ENCODE measurements around the gene LPAR3. TPM values are rescaled to one million over a fixed set of nuclear protein-coding genes. Genes with fewer than 3 reads are reported as not detected.

LPAR3 gene
- total RNA-seq, 1 experiment from 2014 or later, result 0.13 TPM

DNA sequence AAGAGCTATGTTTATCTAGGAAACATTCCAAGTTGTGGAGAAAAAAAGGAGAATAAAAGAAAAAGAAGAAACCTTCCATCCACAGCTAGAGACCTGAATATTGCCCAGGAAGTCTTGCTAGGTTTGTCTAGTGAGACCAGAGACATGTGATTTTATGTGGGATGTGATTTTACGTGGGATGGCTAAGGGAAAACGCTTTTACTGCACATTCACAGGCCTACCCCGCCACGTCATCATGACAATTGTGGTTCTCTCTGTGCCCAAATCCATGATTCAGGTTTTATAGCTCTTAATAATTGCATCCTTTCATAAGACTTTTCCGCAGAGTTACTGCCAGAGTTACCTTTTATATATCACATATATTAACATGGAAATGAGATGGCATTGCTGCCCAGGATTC lies 116.4 kb downstream of the LPAR3 start:
- Histone ChIP-seq H3K4me1 (ENCODE audit: insufficient read depth, low read length, poor library complexity, severe bottlenecking) (no peaks in the 10 kb centered on the region), H3K36me3 (ENCODE audit: insufficient read depth, low read length, poor library complexity, severe bottlenecking) (no peaks in the 10 kb centered on the region), H3K27me3 (replicated peaks; ENCODE audit: insufficient read depth, low read depth, low read length, poor library complexity) (peaks cover 7% of the 10 kb centered on the region), H3K4me3 (ENCODE audit: low read depth, low read length, poor library complexity, severe bottlenecking) (no peak overlapping the region), H3K9me3 (ENCODE audit: low read depth, low read length, poor library complexity, severe bottlenecking) (no peaks in the 10 kb centered on the region), H3K27ac (ENCODE audit: low read depth, low read length, poor library complexity, severe bottlenecking) (no peak overlapping the region)
- no peak for DNase-seq (ENCODE audit: low spot score)
- no peak for TF ChIP-seq CTCF (conservative IDR thresholded peaks at IDR 0.05; ENCODE audit: low read depth, low read length)
- intact Hi-C loops (cut with micrococcal nuclease; ENCODE audit: unreplicated experiment), result no loop called here
- BruUV-seq (replicated peaks), result no TSS peak
- ChIA-PET CTCF (no interaction called here), POLR2A (ENCODE audit: low non-redundant PET) (no interaction called here)

- peaks cover 3% of the 10 kb centered on the region for H3K27me3 ChIP-seq (replicated peaks; ENCODE audit: insufficient read depth, low read depth, low read length, poor library complexity)
- no peak overlapping the region for H3K4me3 ChIP-seq (ENCODE audit: low read depth, low read length, poor library complexity, severe bottlenecking)
- CTCF ChIA-PET, result no interaction called here
- intact Hi-C loops (cut with micrococcal nuclease; ENCODE audit: unreplicated experiment), result no loop called here
- no peak for DNase-seq (ENCODE audit: low spot score)
- H3K9me3 ChIP-seq (ENCODE audit: low read depth, low read length, poor library complexity, severe bottlenecking), result no peaks in the 10 kb centered on the region
- no peaks in the 10 kb centered on the region for H3K36me3 ChIP-seq (ENCODE audit: insufficient read depth, low read length, poor library complexity, severe bottlenecking)
- no peaks in the 10 kb centered on the region for H3K4me1 ChIP-seq (ENCODE audit: insufficient read depth, low read length, poor library complexity, severe bottlenecking)
- TF ChIP-seq EZH2 (IDR thresholded peaks at IDR 0.05; ENCODE audit: borderline replicate concordance, low read depth, low read length, poor library complexity, severe bottlenecking), result no peak
- POLR2A ChIA-PET (ENCODE audit: low non-redundant PET), result no interaction called here
- no TSS peak for BruUV-seq (replicated peaks)
- no peak overlapping the region for H3K27ac ChIP-seq (ENCODE audit: low read depth, low read length, poor library complexity, severe bottlenecking)
Observed at GRCh38 chr1:84775535-84775920, 117.5 kb downstream of the LPAR3 start.

- Histone ChIP-seq H3K27ac (ENCODE audit: low read depth, low read length, poor library complexity, severe bottlenecking) (no peak overlapping the region), H3K27me3 (replicated peaks; ENCODE audit: insufficient read depth, low read depth, low read length, poor library complexity) (peaks cover 2% of the 10 kb centered on the region), H3K4me1 (ENCODE audit: insufficient read depth, low read length, poor library complexity, severe bottlenecking) (no peaks in the 10 kb centered on the region), H3K9me3 (ENCODE audit: low read depth, low read length, poor library complexity, severe bottlenecking) (no peaks in the 10 kb centered on the region), H3K36me3 (ENCODE audit: insufficient read depth, low read length, poor library complexity, severe bottlenecking) (no peaks in the 10 kb centered on the region), H3K4me3 (ENCODE audit: low read depth, low read length, poor library complexity, severe bottlenecking) (no peak overlapping the region)
- DNase-seq (ENCODE audit: low spot score), result no peak
- no TSS peak for BruUV-seq (replicated peaks)
- ChIA-PET CTCF (no interaction called here), POLR2A (ENCODE audit: low non-redundant PET) (no interaction called here)
- no peak for TF ChIP-seq EZH2 (IDR thresholded peaks at IDR 0.05; ENCODE audit: borderline replicate concordance, low read depth, low read length, poor library complexity, severe bottlenecking)
- intact Hi-C loops (cut with micrococcal nuclease; ENCODE audit: unreplicated experiment), result loop anchor here (5.0 kb wide), 2 partner anchors 162 to 333 kb away; no protein-coding TSS in a partner anchor
Observed at GRCh38 chr1:84774669-84775534, 118.1 kb downstream of the LPAR3 start.

DNA sequence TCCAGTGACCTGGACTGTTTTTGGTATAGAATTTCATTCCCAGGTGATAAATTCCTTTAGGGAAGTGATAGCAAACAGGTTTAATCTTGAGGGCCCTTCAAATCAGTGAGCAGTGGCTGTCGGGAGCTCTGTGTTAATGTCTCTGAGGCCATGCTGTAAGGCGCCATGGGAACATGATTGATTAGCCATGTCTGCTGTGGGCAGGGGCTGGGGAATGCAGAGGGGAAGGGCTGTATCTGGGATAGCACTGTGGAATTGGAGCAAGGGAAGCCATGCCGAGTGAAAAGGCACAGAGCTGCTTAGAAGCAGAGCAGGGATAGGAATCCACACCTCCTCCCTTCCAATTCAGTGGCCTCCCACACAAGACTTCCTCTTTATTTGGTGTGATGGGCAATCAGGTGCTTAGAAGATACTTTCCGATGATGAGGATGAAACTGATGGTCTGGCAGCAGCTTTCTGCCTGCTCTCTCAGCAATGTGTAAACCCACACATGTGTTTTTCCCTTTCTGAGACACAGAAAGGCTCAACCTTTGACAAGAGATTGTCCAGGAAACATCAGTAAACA lies 119.0 kb downstream of the LPAR3 start:
- no peak overlapping the region for H3K27ac ChIP-seq (ENCODE audit: low read depth, low read length, poor library complexity, severe bottlenecking)
- H3K4me3 ChIP-seq (ENCODE audit: low read depth, low read length, poor library complexity, severe bottlenecking), result no peak overlapping the region
- POLR2A ChIA-PET (ENCODE audit: low non-redundant PET), result no interaction called here
- TF ChIP-seq CTCF (conservative IDR thresholded peaks at IDR 0.05; ENCODE audit: low read depth, low read length), result no peak
- TF ChIP-seq EZH2 (IDR thresholded peaks at IDR 0.05; ENCODE audit: borderline replicate concordance, low read depth, low read length, poor library complexity, severe bottlenecking), result no peak
- no TSS peak for BruUV-seq (replicated peaks)
- CTCF ChIA-PET, result no interaction called here
- H3K4me1 ChIP-seq (ENCODE audit: insufficient read depth, low read length, poor library complexity, severe bottlenecking), result no peaks in the 10 kb centered on the region
- no peaks in the 10 kb centered on the region for H3K9me3 ChIP-seq (ENCODE audit: low read depth, low read length, poor library complexity, severe bottlenecking)
- no peaks in the 10 kb centered on the region for H3K36me3 ChIP-seq (ENCODE audit: insufficient read depth, low read length, poor library complexity, severe bottlenecking)
- intact Hi-C loops (cut with micrococcal nuclease; ENCODE audit: unreplicated experiment), result loop anchor here (5.0 kb wide), 2 partner anchors 163 to 332 kb away; no protein-coding TSS in a partner anchor
- no peak for DNase-seq (ENCODE audit: low spot score)
- H3K27me3 ChIP-seq (replicated peaks; ENCODE audit: insufficient read depth, low read depth, low read length, poor library complexity), result no peaks in the 10 kb centered on the region

Data from A673 (cell line).